Raji (cell line): ENCODE results near the gene ARHGAP8.

Source experiments
- POLR2A ChIP-seq: IDR thresholded peaks from 2 replicates; pipeline ENCODE4 v1.6.1; 2011; ENCODE audit warnings: low read depth, low read length, control low read depth; ENCODE audit not compliant: insufficient read depth

The ARHGAP8 gene

DNA sequence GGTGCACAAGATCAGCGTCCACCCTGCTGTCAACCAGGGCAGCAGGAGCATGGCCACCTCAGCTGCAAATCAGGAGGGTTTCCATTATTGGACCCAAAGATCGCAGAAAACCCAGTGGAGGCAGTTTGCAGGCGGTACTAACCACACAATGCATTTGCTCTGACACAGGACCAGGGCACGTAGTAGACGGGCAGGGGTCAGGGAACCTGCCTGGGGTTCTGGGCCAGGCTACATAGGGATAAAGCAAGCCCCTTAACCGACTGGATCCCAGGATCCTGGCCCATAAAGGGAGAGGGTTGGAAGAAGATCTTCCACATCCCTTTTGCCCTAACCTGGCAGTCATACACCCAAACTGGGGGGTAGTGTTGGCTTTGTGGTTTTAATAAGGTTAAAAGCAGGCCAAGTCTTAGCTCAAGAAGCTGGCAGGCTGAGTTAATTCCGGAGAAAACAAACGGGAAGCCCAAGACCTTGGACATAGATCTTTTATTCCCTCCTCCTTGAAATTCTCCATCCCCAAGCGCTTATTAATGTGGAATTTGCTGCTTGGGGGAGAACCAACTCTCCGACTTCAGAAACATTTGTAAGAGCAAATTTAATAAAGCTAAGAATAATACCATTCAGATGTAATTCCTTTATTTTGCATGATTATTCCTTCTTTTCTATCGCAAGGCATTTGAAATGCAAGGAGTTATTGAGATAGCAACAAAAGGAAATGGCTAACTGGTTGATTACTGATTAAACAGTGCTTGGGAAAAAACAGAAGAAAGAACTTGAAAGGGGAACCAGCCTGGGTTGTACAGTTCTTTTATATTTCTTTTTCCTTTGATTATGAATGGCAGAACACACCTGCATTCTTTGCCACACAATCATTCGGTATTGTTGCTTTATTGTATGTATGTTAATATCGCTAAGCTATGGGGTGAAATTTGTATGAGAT lies 6.3 kb upstream of the ARHGAP8 start:
- TF ChIP-seq POLR2A: no peak

DNA sequence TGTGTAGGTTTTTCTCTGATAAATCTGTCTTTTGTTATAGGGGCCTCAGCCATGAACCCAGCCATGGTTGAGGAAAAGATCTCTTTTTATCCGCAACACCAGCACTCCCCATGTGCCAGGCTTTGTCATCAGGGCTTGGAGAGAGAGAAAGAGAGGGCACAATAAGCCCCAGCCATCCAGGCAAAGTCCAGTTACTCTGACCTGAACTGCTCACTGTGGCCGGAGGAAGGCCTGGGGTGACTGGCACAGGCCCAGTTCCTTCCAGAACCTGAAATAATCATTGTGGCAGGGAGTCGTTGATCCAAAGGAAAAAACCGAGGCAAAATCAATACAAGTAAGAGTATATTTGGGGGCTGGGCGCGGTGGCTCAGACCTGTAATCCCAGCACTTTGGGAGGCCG lies 3.9 kb upstream of the ARHGAP8 start:
- no peak for TF ChIP-seq POLR2A

DNA sequence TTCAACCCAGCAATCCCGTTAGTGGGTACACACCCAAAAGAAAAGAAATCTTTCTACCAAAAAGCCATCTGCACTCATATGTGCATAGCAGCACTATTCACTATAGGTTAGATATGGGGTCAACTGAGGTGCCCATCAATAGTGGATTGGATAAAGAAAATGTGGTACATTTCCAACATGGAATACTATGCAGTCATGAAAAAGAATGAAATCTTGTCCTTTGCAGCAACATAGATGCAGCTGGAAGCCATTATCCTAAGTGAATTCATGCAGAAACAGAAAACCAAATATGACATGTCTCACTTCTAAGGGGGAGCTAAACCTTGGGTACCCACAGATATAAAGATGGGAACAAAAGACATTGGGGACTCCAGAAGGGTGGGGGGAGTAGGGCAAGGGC lies 1.9 kb upstream of the ARHGAP8 start:
- TF ChIP-seq POLR2A: no peak

DNA sequence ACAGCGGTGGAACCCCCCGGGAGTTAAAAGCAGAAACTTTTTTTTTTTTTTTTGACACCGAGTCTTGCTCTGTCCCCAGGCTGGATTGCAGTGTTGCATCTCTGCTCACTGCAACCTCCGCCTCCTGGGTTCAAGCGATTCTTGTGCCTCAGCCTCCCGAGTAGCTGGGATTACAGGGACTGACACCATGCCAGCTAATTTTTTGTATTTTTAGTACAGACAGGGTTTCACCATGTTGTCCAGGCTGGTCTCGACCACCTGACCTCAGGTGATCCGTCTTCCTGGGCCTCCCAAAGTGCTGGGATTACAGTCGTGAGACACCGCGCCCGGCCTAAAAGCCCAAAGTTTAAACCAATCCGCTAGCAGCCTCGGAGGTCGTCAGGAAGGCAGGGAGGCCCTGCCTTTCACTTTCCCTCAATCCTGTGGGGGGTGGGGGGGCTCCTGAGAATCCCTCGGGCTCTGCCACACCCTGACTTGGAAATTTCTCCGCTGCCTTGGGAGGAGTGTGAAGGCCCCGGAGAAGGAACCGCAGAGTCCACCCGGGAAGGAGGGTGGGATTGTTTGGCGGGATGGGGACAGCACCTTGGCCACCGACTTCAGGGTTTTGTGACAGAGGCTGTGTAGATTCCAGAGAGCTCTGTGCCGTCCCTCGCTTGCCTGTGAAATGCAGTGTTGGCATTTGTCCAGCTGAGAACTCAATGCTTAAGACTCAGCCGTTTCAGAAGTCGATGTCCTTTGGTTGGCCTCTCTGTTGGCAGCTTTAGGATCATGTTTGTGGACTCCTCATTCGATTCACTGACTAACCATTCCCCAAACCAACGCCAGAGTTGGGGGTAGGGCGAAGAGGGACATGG lies 1.0 kb downstream of the ARHGAP8 start:
- no peak for TF ChIP-seq POLR2A

DNA sequence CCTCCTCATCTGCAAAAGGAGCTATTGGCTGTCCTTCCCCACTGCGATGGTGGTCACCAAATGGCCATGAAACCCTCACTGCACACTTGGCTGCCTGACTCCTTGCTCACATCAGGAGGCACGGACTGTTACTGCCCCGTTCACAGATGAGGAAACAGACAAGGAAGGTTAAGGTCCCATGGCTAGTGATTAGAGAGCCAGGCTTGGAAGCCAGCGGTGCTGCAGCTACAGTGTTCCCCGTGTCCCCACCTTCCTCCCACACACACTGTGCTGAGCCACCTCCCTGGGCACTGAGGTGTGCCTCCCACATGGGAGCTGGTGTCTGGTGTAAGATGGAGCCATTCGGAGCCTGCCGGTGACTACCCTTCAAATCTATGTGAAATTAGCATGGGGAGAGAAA lies 2.6 kb downstream of the ARHGAP8 start:
- no peak for TF ChIP-seq POLR2A

DNA sequence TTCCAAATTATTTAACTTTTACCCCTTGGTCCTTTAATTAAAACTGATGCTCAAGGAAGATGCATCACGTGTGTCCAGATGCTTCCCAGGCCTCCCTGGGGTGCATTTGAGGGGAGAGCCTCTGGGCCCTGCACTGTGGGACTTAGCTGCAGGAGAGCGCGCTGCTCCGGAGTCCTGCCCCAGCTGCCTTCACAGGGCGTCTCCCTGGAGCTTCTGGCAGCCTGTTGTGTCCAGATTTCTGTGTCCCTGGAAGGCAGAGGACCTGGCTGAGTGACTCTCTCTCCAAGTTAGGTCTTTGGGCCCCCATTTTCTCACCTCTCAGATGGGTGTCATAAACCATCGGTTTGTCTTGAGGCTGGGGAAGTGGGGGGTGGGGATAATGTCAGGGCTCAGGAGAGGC lies 3.0 kb downstream of the ARHGAP8 start:
- no peak for TF ChIP-seq POLR2A

- no peak for TF ChIP-seq POLR2A
Measured at GRCh38 chr22:44755956-44756361, 3.6 kb downstream of the ARHGAP8 start.

- TF ChIP-seq POLR2A: no peak
Measured at GRCh38 chr22:44758344-44758973, 6.1 kb downstream of the ARHGAP8 start.

DNA sequence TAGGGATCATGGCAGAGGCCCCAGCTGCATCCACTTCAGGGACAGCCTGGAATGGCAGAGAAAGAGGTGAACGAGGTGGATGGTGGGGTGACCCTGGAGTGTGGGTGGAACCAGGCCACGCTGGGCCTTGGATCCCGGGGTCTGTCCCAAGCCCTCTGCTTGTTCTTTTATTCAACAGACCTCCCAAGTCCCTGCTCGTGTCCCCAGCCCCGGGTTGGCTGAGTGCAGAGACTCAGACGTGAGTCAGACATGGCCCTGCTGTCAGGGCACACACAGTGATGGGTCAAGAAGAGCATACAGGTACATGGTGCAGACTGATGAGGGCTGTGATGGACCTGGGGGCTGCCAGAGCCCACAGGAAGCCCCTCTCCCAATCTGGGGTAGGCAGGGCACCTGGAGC lies 6.6 kb downstream of the ARHGAP8 start:
- no peak for TF ChIP-seq POLR2A

- TF ChIP-seq POLR2A: no peak
Measured at GRCh38 chr22:44759430-44760310, 7.3 kb downstream of the ARHGAP8 start.

GRCh38 chr22:44760476-44760875 lies 8.1 kb downstream of the ARHGAP8 start:
- TF ChIP-seq POLR2A: no peak

DNA sequence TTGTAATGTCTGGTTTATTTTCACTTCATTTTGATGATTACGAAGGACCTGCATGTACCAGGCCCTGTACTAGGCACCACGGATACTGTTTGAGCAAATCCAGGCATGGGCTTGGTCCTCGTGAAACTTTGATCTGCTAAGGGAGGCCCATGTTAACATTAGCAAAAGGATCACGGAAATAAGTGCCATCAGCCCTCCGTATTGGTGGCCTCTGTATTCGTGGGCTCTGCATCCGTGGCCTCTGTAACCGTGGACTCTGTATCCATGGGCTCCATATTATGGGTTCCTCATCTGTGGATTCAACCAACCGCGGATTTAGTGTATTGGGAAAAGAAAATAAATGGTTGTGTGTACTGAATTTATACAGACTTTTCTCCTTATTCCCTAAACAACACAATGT lies 8.7 kb downstream of the ARHGAP8 start:
- no peak for TF ChIP-seq POLR2A

- no peak for TF ChIP-seq POLR2A
Measured at GRCh38 chr22:44764373-44764772, 12.0 kb downstream of the ARHGAP8 start.

- no peak for TF ChIP-seq POLR2A
Measured at GRCh38 chr22:44764974-44765373, 12.6 kb downstream of the ARHGAP8 start.
